ENCODE data around the gene ANKH.

- TF ChIP-seq CTCF (IDR thresholded peaks at IDR 0.05; ENCODE audit: poor library complexity, severe bottlenecking) (no peak), SMC3 (conservative IDR thresholded peaks at IDR 0.05; ENCODE audit: poor library complexity) (no peak), TAF1 (IDR thresholded peaks at IDR 0.05; ENCODE audit: low read depth) (no peak), EZH2 (IDR thresholded peaks at IDR 0.05; ENCODE audit: borderline replicate concordance, insufficient read depth, low read length, poor library complexity, severe bottlenecking) (no peak), POLR2AphosphoS5 (IDR thresholded peaks at IDR 0.05) (no peak), EP300 (conservative IDR thresholded peaks at IDR 0.05; ENCODE audit: poor library complexity, severe bottlenecking) (no peak), REST (IDR thresholded peaks at IDR 0.05; ENCODE audit: borderline replicate concordance) (no peak), RAD21 (conservative IDR thresholded peaks at IDR 0.05) (no peak)
These were observed 106.0 kb downstream of the ANKH start for GRCh38 chr5:14765587-14765986.

All from neural cell (in vitro differentiated cells).